Stomach smooth muscle (tissue), 2 donors: Measurements from ENCODE around the gene SUMF1.

Source experiments
- H3K27ac ChIP-seq: one replicate; pipeline ENCODE4 v1.7.0; 2013; ENCODE audit warnings: mild to moderate bottlenecking, low read length, inconsistent platforms
- H3K27me3 ChIP-seq, 2 donors: one replicate each; pipeline ENCODE4 v1.7.0; 2013; ENCODE audit warnings: low read length in 2 of 2; ENCODE audit not compliant: insufficient read depth in 2 of 2, control insufficient read depth in 1 of 2
- H3K36me3 ChIP-seq, 2 donors: one replicate each; pipeline ENCODE4 v1.7.0; 2013; ENCODE audit warnings: low read length in 2 of 2; ENCODE audit not compliant: control insufficient read depth in 2 of 2, insufficient read depth in 2 of 2
- H3K4me1 ChIP-seq: one replicate; pipeline ENCODE4 v1.7.0; 2013; ENCODE audit warnings: low read length; ENCODE audit not compliant: control insufficient read depth, insufficient read depth
- H3K4me3 ChIP-seq, 2 donors: one replicate each; pipeline ENCODE4 v1.7.0; 2013; ENCODE audit warnings: low read length in 2 of 2
- H3K9ac ChIP-seq, 2 donors: one replicate each; pipeline ENCODE4 v1.7.0; 2013; ENCODE audit warnings: low read length in 2 of 2, mild to moderate bottlenecking in 1 of 2
- H3K9me3 ChIP-seq, 2 donors: one replicate each; pipeline ENCODE4 v1.7.0; 2013; ENCODE audit warnings: low read length in 2 of 2; ENCODE audit not compliant: control insufficient read depth in 2 of 2
- donor health status: healthy.
- donor health status: Pancreatic carcinoma.

The SUMF1 gene

DNA sequence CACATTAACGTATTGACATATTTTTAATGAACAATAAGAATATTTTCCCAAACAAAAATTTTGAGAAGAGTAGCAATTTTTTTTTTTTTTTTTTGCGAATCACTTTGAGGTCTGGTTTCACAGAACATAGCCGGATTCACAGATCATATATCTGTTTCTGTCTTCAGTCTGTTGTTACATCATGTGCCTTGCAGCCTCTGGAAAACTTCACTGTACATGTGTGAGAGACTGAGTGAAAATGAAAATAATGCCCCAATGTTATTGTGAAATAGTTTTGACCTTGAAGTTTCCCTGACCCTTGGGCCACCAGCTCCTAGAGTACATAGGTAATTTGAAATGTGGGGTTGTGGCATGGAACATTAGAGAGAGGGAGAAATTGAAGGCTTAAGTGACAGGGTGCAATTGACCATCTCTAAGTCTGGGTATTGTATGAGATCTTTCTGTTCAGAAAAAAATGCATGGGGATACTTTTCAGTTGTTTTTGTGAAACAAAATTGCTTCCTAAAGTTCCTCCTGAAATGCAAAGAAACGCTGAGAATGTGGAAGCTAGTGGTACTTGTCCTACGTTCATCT, 40.0 kb upstream of the SUMF1 start:
- no peaks in the 10 kb centered on the region for H3K27me3 ChIP-seq
- H3K4me1 ChIP-seq = peaks cover 24% of the 10 kb centered on the region
- H3K9ac ChIP-seq = no peak overlapping the region
- H3K27ac ChIP-seq = no peak overlapping the region
- no peak overlapping the region for H3K4me3 ChIP-seq
- H3K9me3 ChIP-seq = no peaks in the 10 kb centered on the region
- H3K36me3 ChIP-seq = no peaks in the 10 kb centered on the region

DNA sequence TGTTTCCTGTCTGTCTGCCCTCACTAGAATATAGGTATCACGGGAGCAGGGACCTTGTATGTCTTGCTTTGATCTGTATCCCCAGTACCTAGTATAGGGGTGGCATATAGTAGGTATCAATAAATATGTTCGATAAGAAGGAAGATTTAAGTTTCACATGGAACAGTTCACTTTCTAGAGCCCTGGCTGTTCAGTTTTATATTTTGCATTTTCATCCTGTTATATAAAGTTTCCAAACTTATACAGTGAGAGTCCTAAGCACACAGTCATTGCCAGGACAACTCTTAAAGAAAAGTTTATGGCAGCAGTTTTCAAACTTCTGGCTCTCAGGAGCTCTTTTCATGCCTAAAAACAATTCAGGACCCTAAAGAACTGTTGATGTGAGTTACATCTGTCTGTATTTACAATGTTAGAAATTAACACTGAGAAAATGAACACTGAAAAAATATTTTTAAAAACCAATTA, 39.5 kb upstream of the SUMF1 start:
- Histone ChIP-seq H3K27me3 (no peaks in the 10 kb centered on the region), H3K4me1 (peaks cover 24% of the 10 kb centered on the region), H3K4me3 (no peak overlapping the region), H3K9me3 (no peaks in the 10 kb centered on the region), H3K27ac (no peak overlapping the region), H3K9ac (no peak overlapping the region), H3K36me3 (no peaks in the 10 kb centered on the region)

DNA sequence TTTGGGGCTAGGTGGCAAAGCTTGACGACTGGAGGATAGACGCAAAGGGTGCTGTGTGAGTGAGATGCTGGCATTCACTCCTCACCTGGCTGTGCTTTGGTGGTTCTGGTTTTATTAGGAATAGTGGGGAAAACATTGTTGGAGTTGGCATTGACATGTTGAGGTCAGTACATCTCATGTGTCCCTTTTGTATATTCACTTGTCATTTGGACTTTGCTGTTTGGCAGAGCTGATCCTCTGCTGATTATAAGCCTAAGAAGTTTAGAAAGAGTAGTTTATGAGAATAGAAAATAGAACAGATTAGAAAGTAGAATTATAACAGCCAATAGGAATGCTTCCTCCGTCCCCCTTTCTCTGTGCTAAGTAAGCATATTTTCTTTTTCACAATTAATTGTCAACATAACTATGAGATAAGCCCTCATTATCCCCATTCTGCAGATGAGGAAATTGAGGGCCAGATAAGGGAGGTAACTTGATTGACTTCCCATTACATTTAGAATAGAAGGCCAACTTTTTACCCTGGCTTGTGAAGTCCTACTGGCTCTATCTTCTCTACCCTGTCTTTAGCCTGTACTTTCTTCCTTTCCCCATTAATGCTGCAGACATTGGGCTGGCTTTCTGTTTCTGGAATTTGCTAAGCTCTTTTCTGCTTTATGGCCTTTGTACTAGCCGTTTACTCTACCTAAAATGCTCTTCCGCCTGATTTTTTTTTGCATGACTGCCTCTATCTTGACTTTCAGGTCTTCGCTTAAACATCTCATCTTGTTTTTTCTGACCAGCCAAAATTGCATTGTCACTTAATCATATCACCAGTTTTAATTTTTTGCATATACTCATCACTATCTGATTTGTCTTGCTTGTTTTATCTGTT, 38.9 kb upstream of the SUMF1 start:
- H3K27ac ChIP-seq = peak overlapping the region; percentile 95

DNA sequence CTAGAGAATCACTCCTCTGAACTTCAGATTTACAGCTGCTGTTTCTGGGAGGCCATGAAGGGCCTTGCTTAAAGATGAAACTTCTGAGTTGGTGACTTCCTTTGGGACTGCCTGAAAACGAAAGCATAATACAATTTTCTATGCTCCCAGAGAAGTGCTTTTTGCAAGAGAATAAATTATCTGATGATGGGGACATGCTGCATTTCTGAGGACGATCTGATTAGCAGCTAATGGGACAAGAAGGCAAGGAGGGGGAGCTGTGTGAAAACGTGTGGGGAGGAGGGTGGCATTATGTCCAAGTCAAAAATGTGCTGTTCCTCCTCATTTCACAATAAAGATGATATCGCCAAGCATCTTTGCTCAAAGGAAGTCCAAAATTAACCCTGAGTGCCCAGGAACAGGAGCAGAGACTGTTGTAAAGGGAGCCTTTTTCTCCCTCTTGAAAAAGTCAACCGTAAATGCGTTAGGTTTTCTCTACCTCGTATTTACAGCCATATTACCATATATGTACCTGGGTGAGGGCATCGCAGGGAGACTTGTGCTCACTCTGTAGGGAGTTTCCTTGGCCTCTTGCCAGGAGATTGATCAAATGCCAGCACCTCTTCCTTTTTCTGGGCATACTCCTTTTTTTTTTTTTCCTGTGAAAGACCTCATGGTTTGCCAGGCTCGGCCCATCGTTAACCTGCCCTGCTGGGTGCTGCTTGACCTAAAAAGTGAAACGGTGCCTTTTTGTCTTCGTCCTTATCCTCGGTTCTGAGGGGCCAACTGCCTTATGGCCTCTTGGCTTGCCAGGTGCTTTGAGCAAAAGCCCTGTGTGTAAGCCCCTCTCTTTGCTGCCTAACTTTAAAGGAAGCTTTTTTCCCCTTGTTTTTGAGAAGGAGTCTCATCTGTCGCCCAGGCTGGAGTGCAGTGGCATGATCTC, 37.5 kb upstream of the SUMF1 start:
- H3K9me3 ChIP-seq = no peaks in the 10 kb centered on the region
- H3K27ac ChIP-seq = peak overlapping the region; percentile 95
- no peaks in the 10 kb centered on the region for H3K27me3 ChIP-seq
- H3K4me1 ChIP-seq = peaks cover 21% of the 10 kb centered on the region
- no peaks in the 10 kb centered on the region for H3K36me3 ChIP-seq
- peak overlapping the region; percentile 55 to 69 for H3K4me3 ChIP-seq
- H3K9ac ChIP-seq = peak overlapping the region; percentile 68 to 86

More for the DNA sequence above, 38.9 kb upstream of the SUMF1 start:
- Histone ChIP-seq H3K9ac (no peak overlapping the region), H3K4me3 (peak overlapping the region in 1 of 2 donors; percentile 9), H3K4me1 (peaks cover 21% of the 10 kb centered on the region), H3K36me3 (no peaks in the 10 kb centered on the region), H3K27me3 (no peaks in the 10 kb centered on the region), H3K9me3 (no peaks in the 10 kb centered on the region)

GRCh38 chr3:4503050-4503449, 36.0 kb upstream of the SUMF1 start:
- Histone ChIP-seq H3K9ac (no peak overlapping the region), H3K4me3 (no peak overlapping the region), H3K27me3 (no peaks in the 10 kb centered on the region), H3K9me3 (no peaks in the 10 kb centered on the region), H3K4me1 (peaks cover 21% of the 10 kb centered on the region), H3K27ac (peak overlapping the region; percentile 95), H3K36me3 (peaks cover 0 to 3% of the 10 kb centered on the region in 2 donors)

GRCh38 chr3:4501927-4502326, 34.9 kb upstream of the SUMF1 start:
- Histone ChIP-seq H3K27ac (no peak overlapping the region), H3K4me3 (no peak overlapping the region), H3K9me3 (no peaks in the 10 kb centered on the region), H3K27me3 (no peaks in the 10 kb centered on the region), H3K36me3 (peaks cover 0 to 4% of the 10 kb centered on the region in 2 donors), H3K4me1 (peaks cover 21% of the 10 kb centered on the region), H3K9ac (no peak overlapping the region)

GRCh38 chr3:4501437-4501836, 34.4 kb upstream of the SUMF1 start:
- H3K4me3 ChIP-seq = no peak overlapping the region
- peaks cover 0 to 4% of the 10 kb centered on the region in 2 donors for H3K36me3 ChIP-seq
- H3K9me3 ChIP-seq = no peaks in the 10 kb centered on the region
- H3K4me1 ChIP-seq = peaks cover 21% of the 10 kb centered on the region
- no peak overlapping the region for H3K27ac ChIP-seq
- no peaks in the 10 kb centered on the region for H3K27me3 ChIP-seq
- H3K9ac ChIP-seq = no peak overlapping the region

- H3K9me3 ChIP-seq = no peaks in the 10 kb centered on the region
- no peak overlapping the region for H3K27ac ChIP-seq
- H3K4me3 ChIP-seq = no peak overlapping the region
- no peak overlapping the region for H3K9ac ChIP-seq
- H3K36me3 ChIP-seq = peaks cover 0 to 4% of the 10 kb centered on the region in 2 donors
- peaks cover 2% of the 10 kb centered on the region for H3K4me1 ChIP-seq
- H3K27me3 ChIP-seq = no peaks in the 10 kb centered on the region
Measured at GRCh38 chr3:4498446-4498845, 31.4 kb upstream of the SUMF1 start.

DNA sequence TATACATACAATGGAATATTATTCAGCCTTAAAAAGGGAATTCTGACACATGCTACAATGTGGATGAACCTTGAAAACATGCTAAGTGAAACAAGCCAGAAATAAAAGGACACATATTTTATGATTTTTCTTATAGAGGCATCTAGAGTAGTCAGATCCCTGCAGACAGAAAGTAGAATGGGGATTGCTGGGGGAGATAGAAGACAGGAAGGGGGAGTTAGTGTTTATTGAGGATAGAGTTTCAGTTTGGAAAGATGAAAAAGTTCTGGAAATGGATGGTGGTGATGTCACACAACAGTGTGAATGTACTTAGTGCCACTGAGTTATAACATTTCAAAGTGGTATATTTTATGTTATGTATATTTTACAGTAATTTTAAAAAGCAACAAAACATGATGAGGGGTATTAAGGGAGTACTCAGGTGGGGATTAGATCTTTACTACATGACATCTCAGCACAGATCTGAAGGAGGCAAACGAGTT, 30.8 kb upstream of the SUMF1 start:
- Histone ChIP-seq H3K36me3 (peaks cover 0 to 4% of the 10 kb centered on the region in 2 donors), H3K9ac (no peak overlapping the region), H3K27me3 (no peaks in the 10 kb centered on the region), H3K4me3 (no peak overlapping the region), H3K9me3 (no peaks in the 10 kb centered on the region), H3K4me1 (peaks cover 2% of the 10 kb centered on the region), H3K27ac (no peak overlapping the region)

DNA sequence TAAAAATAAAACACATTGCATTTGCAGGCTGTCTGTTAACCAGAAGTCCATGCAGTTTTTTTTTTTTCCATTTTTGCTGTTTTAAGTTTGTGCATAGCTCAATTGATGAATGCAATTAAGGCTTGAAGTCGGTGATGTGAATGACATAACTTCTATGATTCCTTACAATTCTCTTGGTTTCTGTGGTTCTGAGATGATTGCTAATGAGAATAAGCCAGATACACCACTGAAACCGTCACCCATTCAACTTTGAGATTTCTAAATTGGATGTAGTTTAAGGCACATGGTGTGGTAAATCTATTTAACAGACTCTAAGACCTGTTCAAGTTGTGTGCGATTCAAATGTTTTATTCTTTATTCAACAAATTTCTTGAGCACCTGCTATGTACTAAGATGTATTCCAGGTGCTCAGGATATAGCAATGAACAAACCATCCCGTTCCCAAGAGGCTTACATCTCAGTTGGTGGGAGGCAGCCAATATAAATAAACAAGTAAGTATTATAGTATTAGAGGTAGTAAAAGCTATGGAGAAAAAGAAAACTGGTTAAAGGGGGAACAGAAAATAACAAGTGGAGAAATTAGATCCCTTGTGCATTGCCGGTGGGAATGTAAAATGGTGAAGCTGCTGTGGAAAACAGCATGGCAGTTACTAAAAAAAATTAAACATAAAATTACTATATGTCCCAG, 30.1 kb upstream of the SUMF1 start:
- H3K36me3 ChIP-seq = peaks cover 0 to 4% of the 10 kb centered on the region in 2 donors
- H3K27ac ChIP-seq = no peak overlapping the region
- no peak overlapping the region for H3K4me3 ChIP-seq
- peaks cover 8% of the 10 kb centered on the region for H3K4me1 ChIP-seq
- H3K27me3 ChIP-seq = no peaks in the 10 kb centered on the region
- H3K9me3 ChIP-seq = no peaks in the 10 kb centered on the region
- no peak overlapping the region for H3K9ac ChIP-seq
